ENCODE data around the gene CNTN4. TPM values are rescaled to one million over a fixed set of nuclear protein-coding genes. Genes with fewer than 3 reads are reported as not detected.

The CNTN4 gene
- total and polyA plus RNA-seq, 4 donors: 1.5 to 30.7 (median 5.7) TPM

- Histone ChIP-seq H3K4me3 (no peak overlapping the region), H3K27ac (ENCODE audit: low read depth in 1 of 2, low read length in 1 of 2) (no peak overlapping the region), H3K4me1 (ENCODE audit: control insufficient read depth in 5 of 5, insufficient read depth in 5 of 5, low read length in 5 of 5) (peaks cover 0 to 15% (median 7%) of the 10 kb centered on the region in 5 donors), H3K36me3 (ENCODE audit: control insufficient read depth in 4 of 4, insufficient read depth in 4 of 4, low read length in 4 of 4) (no peaks in the 10 kb centered on the region), H3K9me3 (ENCODE audit: control insufficient read depth in 4 of 4, insufficient read depth in 3 of 4, low read length in 3 of 4) (no peaks in the 10 kb centered on the region), H3K9ac (ENCODE audit: insufficient read depth in 1 of 2, low read length in 2 of 2) (no peak overlapping the region), H3K27me3 (ENCODE audit: control insufficient read depth in 3 of 3, insufficient read depth in 3 of 3, low read length in 2 of 3) (no peaks in the 10 kb centered on the region)
- ATAC-seq (ENCODE audit: insufficient read depth, low FRiP score): no peak
- peak in 2 of 3 donors; percentile 26 to 39 for DNase-seq
- 43 to 65% methylated on average over 3 of the region's 3 CpGs for WGBS, 2 donors
- TF ChIP-seq CTCF (IDR thresholded peaks at IDR 0.05; ENCODE audit: control extremely low read depth, extremely low read depth): no peak
These were observed 772.2 kb downstream of the CNTN4 start for GRCh38 chr3:2870724-2871333.

- Histone ChIP-seq H3K36me3 (ENCODE audit: control insufficient read depth in 4 of 4, insufficient read depth in 4 of 4, low read length in 4 of 4) (no peaks in the 10 kb centered on the region), H3K27me3 (ENCODE audit: control insufficient read depth in 3 of 3, insufficient read depth in 3 of 3, low read length in 2 of 3) (no peaks in the 10 kb centered on the region), H3K27ac (ENCODE audit: low read depth in 1 of 2, low read length in 1 of 2) (no peak overlapping the region), H3K9me3 (ENCODE audit: control insufficient read depth in 4 of 4, insufficient read depth in 3 of 4, low read length in 3 of 4) (peaks cover 0 to 1% (median 0%) of the 10 kb centered on the region in 4 donors), H3K4me3 (no peak overlapping the region), H3K4me1 (ENCODE audit: control insufficient read depth in 5 of 5, insufficient read depth in 5 of 5, low read length in 5 of 5) (peaks cover 0 to 15% (median 7%) of the 10 kb centered on the region in 5 donors), H3K9ac (ENCODE audit: insufficient read depth in 1 of 2, low read length in 2 of 2) (no peak overlapping the region)
- no peak for TF ChIP-seq CTCF (IDR thresholded peaks at IDR 0.05; ENCODE audit: control extremely low read depth, extremely low read depth)
- ATAC-seq (ENCODE audit: insufficient read depth, low FRiP score): no peak
- no peak for DNase-seq
- 46 to 73% methylated on average over 2 of the region's 2 CpGs for WGBS, 2 donors
These were observed 774.2 kb downstream of the CNTN4 start for GRCh38 chr3:2872884-2873283.

GRCh38 chr3:2873986-2874385 is 775.3 kb downstream of the CNTN4 start:
- WGBS, 2 donors: 76 to 77% methylated on average over 2 of the region's 2 CpGs
- Histone ChIP-seq H3K27ac (ENCODE audit: low read depth in 1 of 2, low read length in 1 of 2) (no peak overlapping the region), H3K4me1 (ENCODE audit: control insufficient read depth in 5 of 5, insufficient read depth in 5 of 5, low read length in 5 of 5) (peaks cover 0 to 15% (median 7%) of the 10 kb centered on the region in 5 donors), H3K27me3 (ENCODE audit: control insufficient read depth in 3 of 3, insufficient read depth in 3 of 3, low read length in 2 of 3) (no peaks in the 10 kb centered on the region), H3K36me3 (ENCODE audit: control insufficient read depth in 4 of 4, insufficient read depth in 4 of 4, low read length in 4 of 4) (no peaks in the 10 kb centered on the region), H3K4me3 (no peak overlapping the region), H3K9me3 (ENCODE audit: control insufficient read depth in 4 of 4, insufficient read depth in 3 of 4, low read length in 3 of 4) (peaks cover 0 to 1% (median 0%) of the 10 kb centered on the region in 4 donors), H3K9ac (ENCODE audit: insufficient read depth in 1 of 2, low read length in 2 of 2) (no peak overlapping the region)
- no peak for ATAC-seq (ENCODE audit: insufficient read depth, low FRiP score)
- peak in 1 of 3 donors; percentile 34 for DNase-seq
- no peak for TF ChIP-seq CTCF (IDR thresholded peaks at IDR 0.05; ENCODE audit: control extremely low read depth, extremely low read depth)

GRCh38 chr3:2875699-2876098 is 777.0 kb downstream of the CNTN4 start:
- ATAC-seq (ENCODE audit: insufficient read depth, low FRiP score): no peak
- TF ChIP-seq CTCF (IDR thresholded peaks at IDR 0.05; ENCODE audit: control extremely low read depth, extremely low read depth): no peak

More at GRCh38 chr3:2875699-2876098, 777.0 kb downstream of the CNTN4 start:
- Histone ChIP-seq H3K9me3 (ENCODE audit: control insufficient read depth in 4 of 4, insufficient read depth in 3 of 4, low read length in 3 of 4) (peaks cover 0 to 1% (median 0%) of the 10 kb centered on the region in 4 donors), H3K27ac (ENCODE audit: low read depth in 1 of 2, low read length in 1 of 2) (no peak overlapping the region), H3K9ac (ENCODE audit: insufficient read depth in 1 of 2, low read length in 2 of 2) (no peak overlapping the region), H3K4me3 (no peak overlapping the region), H3K27me3 (ENCODE audit: control insufficient read depth in 3 of 3, insufficient read depth in 3 of 3, low read length in 2 of 3) (no peaks in the 10 kb centered on the region), H3K36me3 (ENCODE audit: control insufficient read depth in 4 of 4, insufficient read depth in 4 of 4, low read length in 4 of 4) (no peaks in the 10 kb centered on the region), H3K4me1 (ENCODE audit: control insufficient read depth in 5 of 5, insufficient read depth in 5 of 5, low read length in 5 of 5) (peaks cover 0 to 4% (median 3%) of the 10 kb centered on the region in 5 donors)
- 75 to 87% methylated on average over 3 of the region's 3 CpGs for WGBS, 2 donors
- no peak for DNase-seq
